KMS-11 (cell line): ENCODE results near the gene HS3ST5.

Source experiments
- H2AFZ ChIP-seq: fragments of 200-600 bp; sonication (generic); 2 replicates; pipeline ENCODE4 v1.6.1; 2016; ENCODE audit warnings: antibody characterized with exemption, mixed run types, low read depth
- H3K27ac ChIP-seq: fragments of 200-600 bp; sonication (generic); 2 replicates; pipeline ENCODE4 v1.6.1; 2016; ENCODE audit warnings: mild to moderate bottlenecking, mixed run types
- H3K27me3 ChIP-seq: fragments of 200-600 bp; sonication (generic); 2 replicates; pipeline ENCODE4 v1.6.1; 2017; ENCODE audit warnings: mild to moderate bottlenecking, low read depth, mixed run types, moderate library complexity; ENCODE audit not compliant: insufficient read depth
- H3K36me3 ChIP-seq: fragments of 200-600 bp; sonication (generic); 2 replicates; pipeline ENCODE4 v1.6.1; 2017; ENCODE audit warnings: mild to moderate bottlenecking, mixed run types; ENCODE audit not compliant: insufficient read depth
- H3K4me1 ChIP-seq: fragments of 200-600 bp; sonication (generic); 2 replicates; pipeline ENCODE4 v1.6.1; 2016; ENCODE audit warnings: mild to moderate bottlenecking, low read depth, mixed run types; ENCODE audit not compliant: poor library complexity, severe bottlenecking
- H3K4me2 ChIP-seq: fragments of 200-600 bp; sonication (generic); 2 replicates; pipeline ENCODE4 v1.7.0; 2016; ENCODE audit warnings: mild to moderate bottlenecking, mixed run types
- H3K4me3 ChIP-seq: fragments of 200-600 bp; sonication (generic); IDR thresholded peaks from 2 replicates; pipeline ENCODE4 v1.6.1; 2017; ENCODE audit warnings: low read depth, low read length, mixed read lengths; ENCODE audit not compliant: insufficient read depth
- H3K79me2 ChIP-seq: fragments of 200-600 bp; sonication (generic); 2 replicates; pipeline ENCODE4 v1.6.1; 2016; ENCODE audit warnings: low read depth, mixed run types; ENCODE audit not compliant: insufficient read depth
- H3K9ac ChIP-seq: fragments of 200-600 bp; sonication (generic); 2 replicates; pipeline ENCODE4 v1.6.1; 2016; ENCODE audit warnings: mild to moderate bottlenecking, mixed run types
- H4K20me1 ChIP-seq: fragments of 200-600 bp; sonication (generic); 2 replicates; pipeline ENCODE4 v1.6.1; 2016; ENCODE audit warnings: mild to moderate bottlenecking, mixed run types; ENCODE audit not compliant: insufficient read depth
- CTCF ChIP-seq: fragments of 200-600 bp; sonication (generic); conservative IDR thresholded peaks from 2 replicates; pipeline ENCODE4 v1.6.1; 2017; ENCODE audit warnings: low read depth, mild to moderate bottlenecking, antibody characterized with exemption, low read length, moderate library complexity, mixed read lengths

HS3ST5 gene

GRCh38 chr6:114286211-114286610 is 56.6 kb downstream of the HS3ST5 start:
- no peaks in the 10 kb centered on the region for H4K20me1 ChIP-seq
- no peak overlapping the region for H2AFZ ChIP-seq
- no peaks in the 10 kb centered on the region for H3K79me2 ChIP-seq
- TF ChIP-seq CTCF, result no peak
- H3K9ac ChIP-seq, result no peak overlapping the region
- no peak overlapping the region for H3K27ac ChIP-seq
- H3K4me3 ChIP-seq, result no peak overlapping the region
- no peaks in the 10 kb centered on the region for H3K4me1 ChIP-seq
- H3K27me3 ChIP-seq, result no peaks in the 10 kb centered on the region
- H3K4me2 ChIP-seq, result no peak overlapping the region
- H3K36me3 ChIP-seq, result no peaks in the 10 kb centered on the region

GRCh38 chr6:114284281-114284680 is 58.5 kb downstream of the HS3ST5 start:
- Histone ChIP-seq H3K4me3 (no peak overlapping the region), H3K27ac (no peak overlapping the region), H2AFZ (no peak overlapping the region), H3K79me2 (no peaks in the 10 kb centered on the region), H3K36me3 (no peaks in the 10 kb centered on the region), H3K4me2 (no peak overlapping the region), H3K27me3 (no peaks in the 10 kb centered on the region), H3K4me1 (no peaks in the 10 kb centered on the region), H4K20me1 (no peaks in the 10 kb centered on the region), H3K9ac (no peak overlapping the region)
- no peak for TF ChIP-seq CTCF

GRCh38 chr6:114282292-114282691 is 60.5 kb downstream of the HS3ST5 start:
- H3K4me1 ChIP-seq, result no peaks in the 10 kb centered on the region
- H4K20me1 ChIP-seq, result no peaks in the 10 kb centered on the region
- no peak overlapping the region for H3K9ac ChIP-seq
- H3K4me3 ChIP-seq, result no peak overlapping the region
- H3K27ac ChIP-seq, result no peak overlapping the region
- H3K79me2 ChIP-seq, result no peaks in the 10 kb centered on the region
- no peaks in the 10 kb centered on the region for H3K27me3 ChIP-seq
- TF ChIP-seq CTCF, result no peak
- H3K36me3 ChIP-seq, result no peaks in the 10 kb centered on the region
- H2AFZ ChIP-seq, result no peak overlapping the region
- no peak overlapping the region for H3K4me2 ChIP-seq

- Histone ChIP-seq H4K20me1 (no peaks in the 10 kb centered on the region), H3K9ac (no peak overlapping the region), H3K79me2 (no peaks in the 10 kb centered on the region), H3K36me3 (no peaks in the 10 kb centered on the region), H2AFZ (no peak overlapping the region), H3K27me3 (no peaks in the 10 kb centered on the region), H3K27ac (no peak overlapping the region), H3K4me3 (no peak overlapping the region), H3K4me1 (no peaks in the 10 kb centered on the region), H3K4me2 (no peak overlapping the region)
- TF ChIP-seq CTCF, result no peak
These were observed 61.3 kb downstream of the HS3ST5 start for GRCh38 chr6:114281496-114281895.
